Measurements from ENCODE around the gene CLDN9. TPM values are rescaled to one million over a fixed set of nuclear protein-coding genes. Genes with fewer than 3 reads are reported as not detected.

The CLDN9 gene
- total and polyA plus RNA-seq, 11 donors, result 0.13 to 2.0 (median 0.75) TPM

- no peak overlapping the region for H3K4me3 ChIP-seq
- DNase-seq, result no peak
- 59 to 72% (median 69%) methylated on average over 10 to 14 of the region's 14 CpGs for WGBS, 4 donors
- intact Hi-C loops (cut with DNase I), result loop anchor here in 3 of 10 donors (5.0 kb wide), 3 partner anchors 37 to 102 kb away; partner anchors contain the start of gene ZSCAN10 (in 1 of the 3)
- peaks cover 0 to 68% (median 26%) of the 10 kb centered on the region in 12 donors for H3K4me1 ChIP-seq
- no peak for ATAC-seq
- no peaks in the 10 kb centered on the region for H3K36me3 ChIP-seq
- peak overlapping the region in 6 of 12 donors; percentile 87 to 92 (median 88) for H3K27ac ChIP-seq
- H3K9me3 ChIP-seq, result no peaks in the 10 kb centered on the region
- no peak for TF ChIP-seq POLR2A (IDR thresholded peaks at IDR 0.05)
- no peak for TF ChIP-seq CTCF (IDR thresholded peaks at IDR 0.05)
- no peaks in the 10 kb centered on the region for H3K27me3 ChIP-seq
These were observed 47.8 kb downstream of the CLDN9 start for GRCh38 chr16:3060339-3061127.

GRCh38 chr16:3062553-3062952, 49.8 kb downstream of the CLDN9 start:
- 87 to 92% (median 91%) methylated on average over 6 of the region's 6 CpGs for WGBS, 4 donors
- ATAC-seq (no peak), DNase-seq (no peak)
- Histone ChIP-seq H3K27ac (no peak overlapping the region), H3K4me3 (no peak overlapping the region), H3K4me1 (peaks cover 0 to 63% (median 31%) of the 10 kb centered on the region in 12 donors), H3K36me3 (peaks cover 0 to 3% (median 0%) of the 10 kb centered on the region in 9 donors), H3K9me3 (no peaks in the 10 kb centered on the region), H3K27me3 (no peaks in the 10 kb centered on the region)
- intact Hi-C loops (cut with DNase I), result loop anchor here in 3 of 10 donors (5.0 kb wide), 3 partner anchors 35 to 100 kb away; partner anchors contain the start of gene ZSCAN10 (in 1 of the 3)
- TF ChIP-seq POLR2A (IDR thresholded peaks at IDR 0.05) (no peak), CTCF (IDR thresholded peaks at IDR 0.05) (no peak)

- WGBS, 4 donors, result 85 to 91% (median 86%) methylated on average over 8 of the region's 8 CpGs
- H3K27ac ChIP-seq, result peak overlapping the region in 10 of 12 donors; percentile 62 to 95 (median 87)
- intact Hi-C loops (cut with DNase I), result loop anchor here in 4 of 10 donors (2.0 to 5.0 kb wide), 4 partner anchors 23 to 98 kb away; partner anchors contain the start of gene ZSCAN10 (in 1 of the 4)
- ATAC-seq, result no peak
- TF ChIP-seq CTCF (IDR thresholded peaks at IDR 0.05) (no peak), POLR2A (IDR thresholded peaks at IDR 0.05) (no peak)
- peaks cover 0 to 64% (median 24%) of the 10 kb centered on the region in 12 donors for H3K4me1 ChIP-seq
- H3K9me3 ChIP-seq, result no peaks in the 10 kb centered on the region
- no peak overlapping the region for H3K4me3 ChIP-seq
- peaks cover 0 to 15% (median 6%) of the 10 kb centered on the region in 9 donors for H3K36me3 ChIP-seq
- no peak for DNase-seq
- no peaks in the 10 kb centered on the region for H3K27me3 ChIP-seq
These were observed 51.1 kb downstream of the CLDN9 start for GRCh38 chr16:3063625-3064386.

Other genes starting within 250 kb of the CLDN9 start
- gene ELOB, start 235.6 kb upstream of the CLDN9 start, total RNA-seq, result 1,000 to 10,000 TPM in 1 of 9 donors, 100 to 1,000 TPM in 8; 213 to 1,067 (median 294) TPM
- 100 to 1,000 TPM; 462 to 926 TPM for gene ELOB, start 235.6 kb upstream of the CLDN9 start, polyA plus RNA-seq
- not detected for gene PRSS33, start 225.4 kb upstream of the CLDN9 start, total RNA-seq
- gene PRSS33, start 225.4 kb upstream of the CLDN9 start, polyA plus RNA-seq, result not detected
- gene PRSS41, start 214.5 kb upstream of the CLDN9 start, total RNA-seq, result not detected
- gene PRSS41, start 214.5 kb upstream of the CLDN9 start, polyA plus RNA-seq, result not detected
- gene PRSS21, start 195.7 kb upstream of the CLDN9 start, total RNA-seq, result not detected
- not detected for gene PRSS21, start 195.7 kb upstream of the CLDN9 start, polyA plus RNA-seq
- 1 to 10 TPM in 1 of 9 donors, under 1 TPM in 1, not detected in 7; 0.50 to 3.0 TPM for gene ZG16B, start 182.6 kb upstream of the CLDN9 start, total RNA-seq
- not detected for gene ZG16B, start 182.6 kb upstream of the CLDN9 start, polyA plus RNA-seq
- gene PRSS22, start 154.8 kb upstream of the CLDN9 start, total RNA-seq, result not detected
- not detected for gene PRSS22, start 154.8 kb upstream of the CLDN9 start, polyA plus RNA-seq
- 10 to 100 TPM; 20.1 to 64.1 (median 22.6) TPM for gene FLYWCH2, start 129.7 kb upstream of the CLDN9 start, total RNA-seq
- gene FLYWCH2, start 129.7 kb upstream of the CLDN9 start, polyA plus RNA-seq, result 10 to 100 TPM; 35.3 to 53.4 TPM
- 10 to 100 TPM; 26.3 to 48.4 (median 34.2) TPM for gene FLYWCH1, start 101.0 kb upstream of the CLDN9 start, total RNA-seq
- 10 to 100 TPM; 28.3 to 29.1 TPM for gene FLYWCH1, start 101.0 kb upstream of the CLDN9 start, polyA plus RNA-seq
- under 1 TPM in 1 of 9 donors, not detected in 8; 0.27 TPM for gene KREMEN2, start 48.6 kb upstream of the CLDN9 start, total RNA-seq
- gene KREMEN2, start 48.6 kb upstream of the CLDN9 start, polyA plus RNA-seq, result not detected
- 10 to 100 TPM in 1 of 9 donors, 1 to 10 TPM in 8; 6.9 to 16.3 (median 9.0) TPM for gene PAQR4, start 43.6 kb upstream of the CLDN9 start, total RNA-seq
- gene PAQR4, start 43.6 kb upstream of the CLDN9 start, polyA plus RNA-seq, result 10 to 100 TPM in 1 of 2 donors, 1 to 10 TPM in 1; 8.1 to 15.2 TPM
- 10 to 100 TPM in 1 of 9 donors, 1 to 10 TPM in 4, under 1 TPM in 4; 0.72 to 11.9 (median 1.2) TPM for gene PKMYT1, start 32.5 kb upstream of the CLDN9 start, total RNA-seq
- 1 to 10 TPM; 1.3 to 2.5 TPM for gene PKMYT1, start 32.5 kb upstream of the CLDN9 start, polyA plus RNA-seq
- gene CLDN6, start 5.3 kb downstream of the CLDN9 start, total RNA-seq, result not detected
- gene CLDN6, start 5.3 kb downstream of the CLDN9 start, polyA plus RNA-seq, result under 1 TPM in 1 of 2 donors, not detected in 1; 0.04 TPM
- 100 to 1,000 TPM in 3 of 9 donors, 10 to 100 TPM in 6; 27.8 to 289 (median 92.4) TPM for gene TNFRSF12A, start 7.4 kb downstream of the CLDN9 start, total RNA-seq
- 100 to 1,000 TPM; 260 to 824 TPM for gene TNFRSF12A, start 7.4 kb downstream of the CLDN9 start, polyA plus RNA-seq
- gene HCFC1R1, start 11.0 kb downstream of the CLDN9 start, total RNA-seq, result 10 to 100 TPM; 32.8 to 66.7 (median 50.5) TPM
- gene HCFC1R1, start 11.0 kb downstream of the CLDN9 start, polyA plus RNA-seq, result 100 to 1,000 TPM in 1 of 2 donors, 10 to 100 TPM in 1; 54.6 to 189 TPM
- gene THOC6, start 11.1 kb downstream of the CLDN9 start, total RNA-seq, result 10 to 100 TPM in 4 of 9 donors, 1 to 10 TPM in 5; 6.9 to 14.0 (median 9.4) TPM
- 10 to 100 TPM; 15.4 to 23.0 TPM for gene THOC6, start 11.1 kb downstream of the CLDN9 start, polyA plus RNA-seq
- gene BICDL2, start 24.0 kb downstream of the CLDN9 start, total RNA-seq, result not detected
- gene BICDL2, start 24.0 kb downstream of the CLDN9 start, polyA plus RNA-seq, result under 1 TPM in 1 of 2 donors, not detected in 1; 0.07 TPM
- gene MMP25, start 33.6 kb downstream of the CLDN9 start, total RNA-seq, result 1 to 10 TPM in 3 of 9 donors, under 1 TPM in 6; 0.32 to 3.0 (median 0.90) TPM
- gene MMP25, start 33.6 kb downstream of the CLDN9 start, polyA plus RNA-seq, result 1 to 10 TPM in 1 of 2 donors, under 1 TPM in 1; 0.97 to 1.3 TPM
- 100 to 1,000 TPM in 1 of 9 donors, 10 to 100 TPM in 8; 20.6 to 241 (median 48.9) TPM for gene IL32, start 52.7 kb downstream of the CLDN9 start, total RNA-seq
- gene IL32, start 52.7 kb downstream of the CLDN9 start, polyA plus RNA-seq, result 10 to 100 TPM; 60.2 to 63.4 TPM
- gene ZSCAN10, start 86.4 kb downstream of the CLDN9 start, total RNA-seq, result not detected
- not detected for gene ZSCAN10, start 86.4 kb downstream of the CLDN9 start, polyA plus RNA-seq
- 10 to 100 TPM in 2 of 9 donors, 1 to 10 TPM in 7; 7.4 to 19.8 (median 8.1) TPM for gene ZNF205, start 99.7 kb downstream of the CLDN9 start, total RNA-seq
- 10 to 100 TPM; 13.9 to 17.0 TPM for gene ZNF205, start 99.7 kb downstream of the CLDN9 start, polyA plus RNA-seq
- gene ZNF213, start 122.1 kb downstream of the CLDN9 start, total RNA-seq, result 10 to 100 TPM in 2 of 9 donors, 1 to 10 TPM in 7; 6.7 to 14.3 (median 8.2) TPM
- gene ZNF213, start 122.1 kb downstream of the CLDN9 start, polyA plus RNA-seq, result 10 to 100 TPM in 1 of 2 donors, 1 to 10 TPM in 1; 8.7 to 14.2 TPM
- gene OR1F1, start 175.3 kb downstream of the CLDN9 start, total RNA-seq, result not detected
- not detected for gene OR1F1, start 175.3 kb downstream of the CLDN9 start, polyA plus RNA-seq
- 1 to 10 TPM; 4.8 to 8.7 (median 6.5) TPM for gene ZNF200, start 222.2 kb downstream of the CLDN9 start, total RNA-seq
- 1 to 10 TPM; 2.7 to 4.7 TPM for gene ZNF200, start 222.2 kb downstream of the CLDN9 start, polyA plus RNA-seq
- gene MEFV, start 243.7 kb downstream of the CLDN9 start, total RNA-seq, result 1 to 10 TPM in 4 of 9 donors, under 1 TPM in 5; 0.39 to 4.3 (median 0.91) TPM
- gene MEFV, start 243.7 kb downstream of the CLDN9 start, polyA plus RNA-seq, result under 1 TPM; 0.23 to 0.33 TPM

Measured in heart left ventricle (tissue), 16 donors.